OCI-LY3 (cell line): ENCODE data around the gene ERC1.

Experiments
- EZH2phosphoT487 ChIP-seq: fragments of 200-600 bp; shearing (Covaris generic); IDR thresholded peaks from 2 replicates; pipeline ENCODE4 v1.6.1; 2018; ENCODE audit warnings: antibody characterized with exemption, mixed run types, low read depth
- TF ChIP-seq, protein P1 (sequence below): fragments of 200-600, 300-600 bp; sonication (generic); IDR thresholded peaks from 2 replicates; pipeline ENCODE4 v1.5.1; 2014; ENCODE audit warnings: antibody characterized with exemption, low read length, low read depth

DNA sequence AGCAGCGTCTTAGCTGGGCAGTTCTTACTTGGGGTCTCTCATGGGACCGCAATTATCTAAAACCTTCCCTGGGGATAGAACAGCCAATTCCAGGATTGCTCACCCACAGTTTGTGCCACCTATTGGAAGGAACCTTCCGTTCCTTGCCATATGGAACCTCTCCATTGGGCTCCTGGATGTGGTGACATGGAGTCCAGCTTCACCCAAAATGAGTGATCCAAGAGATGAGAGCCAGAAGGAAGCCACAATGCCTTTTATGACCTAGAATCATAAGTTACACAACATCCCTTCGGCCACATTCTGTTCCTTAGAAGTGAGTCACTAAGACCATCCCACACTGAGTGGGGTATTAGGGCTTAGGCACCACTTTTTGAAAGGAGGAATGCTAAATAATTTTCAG is 439.0 kb downstream of the ERC1 start:
- TF ChIP-seq, protein P1, sequence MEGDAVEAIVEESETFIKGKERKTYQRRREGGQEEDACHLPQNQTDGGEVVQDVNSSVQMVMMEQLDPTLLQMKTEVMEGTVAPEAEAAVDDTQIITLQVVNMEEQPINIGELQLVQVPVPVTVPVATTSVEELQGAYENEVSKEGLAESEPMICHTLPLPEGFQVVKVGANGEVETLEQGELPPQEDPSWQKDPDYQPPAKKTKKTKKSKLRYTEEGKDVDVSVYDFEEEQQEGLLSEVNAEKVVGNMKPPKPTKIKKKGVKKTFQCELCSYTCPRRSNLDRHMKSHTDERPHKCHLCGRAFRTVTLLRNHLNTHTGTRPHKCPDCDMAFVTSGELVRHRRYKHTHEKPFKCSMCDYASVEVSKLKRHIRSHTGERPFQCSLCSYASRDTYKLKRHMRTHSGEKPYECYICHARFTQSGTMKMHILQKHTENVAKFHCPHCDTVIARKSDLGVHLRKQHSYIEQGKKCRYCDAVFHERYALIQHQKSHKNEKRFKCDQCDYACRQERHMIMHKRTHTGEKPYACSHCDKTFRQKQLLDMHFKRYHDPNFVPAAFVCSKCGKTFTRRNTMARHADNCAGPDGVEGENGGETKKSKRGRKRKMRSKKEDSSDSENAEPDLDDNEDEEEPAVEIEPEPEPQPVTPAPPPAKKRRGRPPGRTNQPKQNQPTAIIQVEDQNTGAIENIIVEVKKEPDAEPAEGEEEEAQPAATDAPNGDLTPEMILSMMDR = no peak
- TF ChIP-seq EZH2phosphoT487 = no peak
